AG09309 (cell line): Measurements from ENCODE around the gene DPPA4.

ENCODE experiments used
- DNase-seq: peaks from one replicate; pipeline ENCODE4 v3.0.0-alpha.2; 2010; ENCODE audit warnings: low read depth
- H3K4me3 ChIP-seq: 2 replicates; pipeline ENCODE4 v1.5.1; 2011; ENCODE audit warnings: mild to moderate bottlenecking, low read depth, low read length, moderate library complexity; ENCODE audit not compliant: control insufficient read depth
- CTCF ChIP-seq: IDR thresholded peaks from 2 replicates; pipeline ENCODE4 v1.5.1; 2011; ENCODE audit warnings: mild to moderate bottlenecking, low read depth, low read length, inconsistent platforms; ENCODE audit not compliant: insufficient read depth, control insufficient read depth; ENCODE audit errors: missing control alignments

Gene DPPA4

GRCh38 chr3:109355625-109356441 lies 18.5 kb upstream of the DPPA4 start:
- TF ChIP-seq CTCF: no peak

GRCh38 chr3:109353057-109353456 lies 15.7 kb upstream of the DPPA4 start:
- TF ChIP-seq CTCF: no peak
- DNase-seq: no peak
- no peak overlapping the region for H3K4me3 ChIP-seq

More at GRCh38 chr3:109355625-109356441, 18.5 kb upstream of the DPPA4 start:
- no peak overlapping the region for H3K4me3 ChIP-seq
- no peak for DNase-seq

- no peak for DNase-seq
- H3K4me3 ChIP-seq: no peak overlapping the region
- no peak for TF ChIP-seq CTCF
These were observed 13.9 kb upstream of the DPPA4 start for GRCh38 chr3:109351231-109351630.

GRCh38 chr3:109346770-109347295 lies 9.5 kb upstream of the DPPA4 start:
- H3K4me3 ChIP-seq: no peak overlapping the region
- TF ChIP-seq CTCF: no peak
- DNase-seq: no peak

- H3K4me3 ChIP-seq: no peak overlapping the region
- DNase-seq: no peak
- TF ChIP-seq CTCF: no peak
These were observed 8.8 kb upstream of the DPPA4 start for GRCh38 chr3:109346099-109346498.

GRCh38 chr3:109339714-109340648 lies 2.6 kb upstream of the DPPA4 start:
- DNase-seq: no peak
- no peak for TF ChIP-seq CTCF
- H3K4me3 ChIP-seq: no peak overlapping the region
